Neutrophil (primary cell): Measurements from ENCODE around the gene LCN2.

ENCODE experiments used
- H3K27ac ChIP-seq: fragments of 200-600 bp; sonication (generic); 2 replicates; pipeline ENCODE4 v1.5.1; 2016; ENCODE audit warnings: mild to moderate bottlenecking, moderate library complexity
- H3K27me3 ChIP-seq: fragments of 200-600 bp; sonication (generic); 2 replicates; pipeline ENCODE4 v1.6.0; 2016; ENCODE audit warnings: mild to moderate bottlenecking
- H3K36me3 ChIP-seq: fragments of 200-600 bp; sonication (generic); 2 replicates; pipeline ENCODE4 v1.5.1; 2017
- H3K4me1 ChIP-seq, 2 experiments: fragments of 200-600 bp in 1 of 2; sonication (generic) in 1 of 2; 1 replicate in 1 of 2; 2 replicates in 1 of 2; pipeline versions ENCODE4 v1.5.1 to v1.6.1; 2013 to 2016; ENCODE audit warnings: low read depth in 1 of 2, low read length in 1 of 2, mild to moderate bottlenecking in 1 of 2, moderate library complexity in 1 of 2; ENCODE audit not compliant: control insufficient read depth in 1 of 2, insufficient read depth in 1 of 2
- H3K4me3 ChIP-seq, 2 experiments: fragments of 200-600 bp in 1 of 2; sonication (generic) in 1 of 2; 1 replicate in 1 of 2; 2 replicates in 1 of 2; pipeline ENCODE4 v1.5.1; 2013 to 2016; ENCODE audit warnings: low read depth in 1 of 2, low read length in 1 of 2, mild to moderate bottlenecking in 1 of 2, moderate library complexity in 1 of 2
- H3K9me3 ChIP-seq: fragments of 200-600 bp; sonication (generic); 2 replicates; pipeline ENCODE4 v1.5.1; 2016
- TF ChIP-seq, protein P1 (sequence below): fragments of 200-600 bp; sonication (generic); IDR thresholded peaks from 2 replicates; pipeline ENCODE4 v1.5.1; 2016; ENCODE audit warnings: antibody characterized with exemption

Gene LCN2

DNA sequence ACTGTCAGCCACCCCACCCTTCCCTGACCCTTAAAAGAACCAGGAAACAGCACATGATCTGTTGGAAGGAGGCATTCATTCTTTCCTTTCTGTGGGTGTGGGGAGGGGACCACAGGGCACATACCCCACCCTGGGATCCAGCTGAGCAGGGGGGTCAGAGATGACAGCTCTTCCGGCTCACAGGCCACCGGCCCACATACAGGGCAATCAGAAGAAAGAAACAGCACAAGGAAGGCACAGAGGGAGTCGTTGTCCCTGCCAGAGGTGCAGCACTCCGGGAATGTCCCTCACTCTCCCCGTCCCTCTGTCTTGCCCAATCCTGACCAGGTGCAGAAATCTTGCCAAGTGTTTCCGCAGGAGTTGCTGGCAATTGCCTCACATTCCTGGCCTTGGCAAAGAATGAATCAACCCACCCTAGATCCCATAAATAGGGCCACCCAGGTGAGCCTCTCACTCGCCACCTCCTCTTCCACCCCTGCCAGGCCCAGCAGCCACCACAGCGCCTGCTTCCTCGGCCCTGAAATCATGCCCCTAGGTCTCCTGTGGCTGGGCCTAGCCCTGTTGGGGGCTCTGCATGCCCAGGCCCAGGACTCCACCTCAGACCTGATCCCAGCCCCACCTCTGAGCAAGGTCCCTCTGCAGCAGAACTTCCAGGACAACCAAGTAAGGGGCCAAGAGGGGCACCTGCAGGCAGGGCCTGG lies at the start of gene LCN2:
Gene LCN2, plus strand, starts transcription at position 453 of the 701 bp plus-strand sequence. Its CDS starts 73 bp downstream, at position 526.
- Histone ChIP-seq H3K27me3 (no peaks in the 10 kb centered on the region), H3K4me1 (peaks cover 91 to 96% of the 10 kb centered on the region in 2 experiments), H3K4me3 (peak within 1 kb of the TSS; percentile 11 to 46), H3K36me3 (no peaks in the 10 kb centered on the region), H3K27ac (peak within 1 kb of the TSS; percentile 82), H3K9me3 (no peaks in the 10 kb centered on the region)
- TF ChIP-seq, protein P1, sequence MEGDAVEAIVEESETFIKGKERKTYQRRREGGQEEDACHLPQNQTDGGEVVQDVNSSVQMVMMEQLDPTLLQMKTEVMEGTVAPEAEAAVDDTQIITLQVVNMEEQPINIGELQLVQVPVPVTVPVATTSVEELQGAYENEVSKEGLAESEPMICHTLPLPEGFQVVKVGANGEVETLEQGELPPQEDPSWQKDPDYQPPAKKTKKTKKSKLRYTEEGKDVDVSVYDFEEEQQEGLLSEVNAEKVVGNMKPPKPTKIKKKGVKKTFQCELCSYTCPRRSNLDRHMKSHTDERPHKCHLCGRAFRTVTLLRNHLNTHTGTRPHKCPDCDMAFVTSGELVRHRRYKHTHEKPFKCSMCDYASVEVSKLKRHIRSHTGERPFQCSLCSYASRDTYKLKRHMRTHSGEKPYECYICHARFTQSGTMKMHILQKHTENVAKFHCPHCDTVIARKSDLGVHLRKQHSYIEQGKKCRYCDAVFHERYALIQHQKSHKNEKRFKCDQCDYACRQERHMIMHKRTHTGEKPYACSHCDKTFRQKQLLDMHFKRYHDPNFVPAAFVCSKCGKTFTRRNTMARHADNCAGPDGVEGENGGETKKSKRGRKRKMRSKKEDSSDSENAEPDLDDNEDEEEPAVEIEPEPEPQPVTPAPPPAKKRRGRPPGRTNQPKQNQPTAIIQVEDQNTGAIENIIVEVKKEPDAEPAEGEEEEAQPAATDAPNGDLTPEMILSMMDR, result no peak

DNA sequence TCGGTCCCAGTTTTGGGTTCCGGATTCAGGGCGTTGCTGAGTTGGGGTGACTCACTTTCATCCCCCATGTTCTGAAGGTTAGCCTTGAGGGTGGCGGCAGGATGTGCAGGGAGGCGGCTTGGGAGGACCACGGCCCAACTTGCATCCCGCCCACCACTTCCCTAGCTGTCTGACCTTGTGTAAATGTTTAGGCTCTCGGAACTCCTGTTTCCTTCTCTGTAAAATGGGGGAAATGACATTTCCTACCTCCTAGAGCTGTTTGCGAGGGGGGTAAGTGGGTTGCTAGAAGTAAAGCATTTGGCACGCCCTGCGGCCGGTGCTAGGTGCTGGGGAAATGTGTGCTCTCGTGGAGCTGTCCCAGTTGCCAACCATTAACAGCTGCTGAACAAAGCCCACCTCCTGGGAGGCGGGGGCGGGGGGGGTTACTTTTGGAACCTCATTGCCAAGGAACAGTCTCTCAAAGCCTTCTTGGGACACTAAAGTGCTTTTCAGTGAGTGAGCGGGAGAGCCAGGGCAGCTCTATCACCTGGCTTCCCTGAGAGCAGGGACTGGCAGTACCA lies 49.2 kb upstream of the LCN2 start:
- Histone ChIP-seq H3K27me3 (no peaks in the 10 kb centered on the region), H3K36me3 (peaks cover 37% of the 10 kb centered on the region), H3K4me1 (peaks cover 25 to 28% of the 10 kb centered on the region in 2 experiments), H3K4me3 (no peak overlapping the region), H3K9me3 (no peaks in the 10 kb centered on the region), H3K27ac (no peak overlapping the region)
- TF ChIP-seq, protein P1, result no peak

DNA sequence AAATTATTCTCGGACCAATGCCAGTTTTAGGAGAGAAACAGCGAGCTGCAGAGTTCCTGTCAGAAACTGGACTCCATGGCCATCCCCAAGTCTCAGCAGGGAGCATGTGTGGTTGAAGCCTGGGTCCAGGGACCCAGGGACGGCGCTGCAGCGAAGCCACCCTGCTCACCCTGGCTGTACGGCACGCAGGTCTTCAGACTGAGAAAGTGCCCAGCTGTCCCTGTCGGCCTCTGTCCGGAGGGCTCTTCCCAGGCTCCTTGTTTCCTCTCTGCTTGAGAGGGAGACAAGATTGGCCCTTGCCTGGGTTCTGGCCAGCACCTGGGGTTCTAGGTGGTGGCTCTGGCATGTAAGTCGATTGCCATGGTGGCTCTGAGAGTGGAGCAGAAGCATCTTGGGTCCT lies 48.7 kb upstream of the LCN2 start:
- H3K27ac ChIP-seq, result no peak overlapping the region
- TF ChIP-seq, protein P1, result no peak
- H3K4me3 ChIP-seq, result no peak overlapping the region

DNA sequence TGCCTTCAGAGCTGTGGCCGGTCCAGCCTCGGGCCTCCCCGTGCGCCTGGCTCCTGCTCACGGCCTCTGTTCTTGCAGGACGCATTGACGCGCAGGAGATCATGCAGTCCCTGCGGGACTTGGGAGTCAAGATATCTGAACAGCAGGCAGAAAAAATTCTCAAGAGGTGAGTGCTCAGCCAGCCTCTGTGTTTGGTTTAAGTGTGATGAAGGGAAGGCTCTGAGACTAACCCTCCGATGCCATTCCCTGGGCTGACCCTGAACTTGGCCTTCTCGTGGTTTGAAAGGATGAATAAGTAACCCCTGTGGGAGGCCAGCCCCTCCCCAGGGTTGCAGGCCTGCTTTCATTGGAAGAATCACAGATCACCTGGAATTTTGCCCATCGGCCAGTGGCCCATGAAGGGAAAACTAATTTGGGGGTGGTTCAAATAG lies 48.0 kb upstream of the LCN2 start:
- no peak overlapping the region for H3K4me3 ChIP-seq
- no peak overlapping the region for H3K27ac ChIP-seq
- H3K27me3 ChIP-seq, result no peaks in the 10 kb centered on the region
- TF ChIP-seq, protein P1, result no peak
- H3K9me3 ChIP-seq, result no peaks in the 10 kb centered on the region
- peaks cover 48% of the 10 kb centered on the region for H3K36me3 ChIP-seq
- H3K4me1 ChIP-seq, result peaks cover 24% of the 10 kb centered on the region in 2 experiments

More for the DNA sequence above, 48.7 kb upstream of the LCN2 start:
- Histone ChIP-seq H3K9me3 (no peaks in the 10 kb centered on the region), H3K27me3 (no peaks in the 10 kb centered on the region), H3K36me3 (peaks cover 41% of the 10 kb centered on the region), H3K4me1 (peaks cover 24% of the 10 kb centered on the region in 2 experiments)

DNA sequence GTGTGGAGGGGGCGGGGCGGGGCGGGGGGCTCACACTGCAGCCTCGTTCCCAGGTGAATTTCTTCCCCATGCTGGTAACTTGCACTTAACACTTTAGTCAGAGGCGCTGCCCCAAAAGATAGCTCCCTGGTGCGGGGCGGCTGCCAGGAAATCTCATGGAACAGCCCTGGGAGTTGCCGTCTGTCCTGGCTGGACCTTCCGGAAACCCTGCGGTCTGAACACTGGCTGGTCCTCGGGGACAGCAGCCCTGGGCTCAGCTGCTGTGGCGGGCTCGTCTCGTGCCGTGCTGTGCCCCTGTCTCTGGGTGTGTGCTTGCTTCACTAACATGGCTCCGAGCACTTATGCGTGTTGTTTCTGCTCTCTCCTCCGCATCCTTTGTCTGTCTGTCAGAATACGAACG lies 47.6 kb upstream of the LCN2 start:
- no peak overlapping the region for H3K27ac ChIP-seq
- TF ChIP-seq, protein P1, result no peak
- no peaks in the 10 kb centered on the region for H3K9me3 ChIP-seq
- peaks cover 24% of the 10 kb centered on the region in 2 experiments for H3K4me1 ChIP-seq
- peaks cover 52% of the 10 kb centered on the region for H3K36me3 ChIP-seq
- no peaks in the 10 kb centered on the region for H3K27me3 ChIP-seq
- no peak overlapping the region for H3K4me3 ChIP-seq
